Activated CD8-positive, alpha-beta memory T cell treated with anti-CD3 and anti-CD28 coated beads, Interleukin-2, amount 10 ng/mL, durations not matched to agents 7 days and 5 days (primary cell): Measurements from ENCODE around the gene ACVR2A. TPM values are rescaled to one million over a fixed set of nuclear protein-coding genes. Genes with fewer than 3 reads are reported as not detected.

ENCODE experiments used
- ATAC-seq: fragments of 150-1000 bp; cut with Tn5 transposase; one replicate; pipeline ENCODE4 v1.10.0; 2021; ENCODE audit warnings: moderate library complexity
- CTCF ChIA-PET: fragments of 350-600 bp; sonication (Branson Sonifier 250); formaldehyde crosslinking; loops from one replicate; lab custom pipeline; 2021; ENCODE audit warnings: antibody characterized with exemption; lab: Charles Lee
- DNase-seq: peaks from one replicate; pipeline ENCODE4 v3.0.0-alpha.2; 2020
- H3K27ac Mint-ChIP-seq: one replicate; pipeline ENCODE4 v1.8.0; 2021; ENCODE audit warnings: mild to moderate bottlenecking, mixed read lengths
- H3K27me3 Mint-ChIP-seq: one replicate; pipeline ENCODE4 v1.8.0; 2021; ENCODE audit warnings: mixed read lengths
- H3K36me3 Mint-ChIP-seq: one replicate; pipeline ENCODE4 v1.8.0; 2021; ENCODE audit warnings: mild to moderate bottlenecking, mixed read lengths
- H3K4me1 Mint-ChIP-seq: one replicate; pipeline ENCODE4 v1.8.0; 2021; ENCODE audit warnings: mixed read lengths
- H3K4me3 Mint-ChIP-seq: one replicate; pipeline ENCODE4 v1.8.0; 2021; ENCODE audit warnings: mild to moderate bottlenecking, moderate library complexity, mixed read lengths
- H3K9me3 Mint-ChIP-seq: one replicate; pipeline ENCODE4 v1.8.0; 2022; ENCODE audit warnings: low read depth, mixed read lengths
- total RNA-seq, 2 experiments: library from RNA; stranded (reverse); gene quantifications; one replicate each; pipeline ENCODE4 v1.2.3, GENCODE V29; 2021

The ACVR2A gene
- total RNA-seq, 2 experiments from 2014 or later = 1.5 to 1.6 TPM

DNA sequence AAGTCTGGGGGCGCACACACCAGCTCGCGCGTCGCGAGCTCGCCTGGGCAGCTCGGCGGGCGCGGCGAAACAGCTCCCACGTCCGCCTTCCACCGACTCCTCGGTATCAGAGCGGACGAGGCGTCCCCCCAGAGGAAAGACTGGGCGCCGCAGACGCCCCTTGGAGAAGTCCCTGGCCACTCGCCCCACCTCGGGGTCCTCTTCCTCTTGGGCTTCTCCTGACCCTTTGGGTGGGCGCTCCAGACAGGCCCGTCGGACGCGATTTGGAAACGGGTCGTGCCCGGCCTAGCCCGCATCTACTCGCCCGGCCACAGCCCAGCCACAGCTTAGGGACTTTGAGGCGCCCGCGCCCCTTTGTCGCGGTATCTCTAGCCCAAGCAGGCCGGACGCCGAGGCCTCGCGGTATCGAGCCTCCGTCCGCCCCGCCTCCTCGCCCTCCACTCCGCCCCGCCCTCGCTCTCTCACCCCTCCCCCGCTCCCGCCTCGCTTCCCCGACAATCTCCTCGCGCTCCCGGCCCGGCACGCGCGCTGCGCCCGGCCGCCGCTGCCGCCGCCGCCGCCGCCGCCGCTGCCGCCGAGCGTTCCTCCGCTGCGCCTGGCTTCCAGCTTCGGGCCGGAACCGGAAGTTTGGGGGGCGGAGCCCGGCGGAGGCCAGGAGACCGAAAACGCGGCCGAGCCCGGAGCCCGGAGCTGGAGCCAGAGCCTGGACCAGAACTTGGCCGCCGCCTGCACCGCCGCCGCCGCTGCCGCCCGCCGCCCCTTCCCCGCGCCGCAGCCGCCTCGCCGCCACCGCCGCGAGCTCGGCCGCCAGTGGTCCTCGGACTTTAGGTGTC, 749 bp upstream of the ACVR2A start:
- peaks cover 5% of the 10 kb centered on the region for H3K36me3 Mint-ChIP-seq
- no peaks in the 10 kb centered on the region for H3K9me3 Mint-ChIP-seq
- CTCF ChIA-PET = interaction anchor here (0.7 to 1.6 kb wide), 3 partner anchors 13 to 67 kb away, joined by 4 to 5 read pairs (median 4); no protein-coding TSS in a partner anchor
- DNase-seq (peak; percentile 86), ATAC-seq (peak; percentile 91)
- peaks cover 21% of the 10 kb centered on the region for H3K4me1 Mint-ChIP-seq
- H3K4me3 Mint-ChIP-seq = peak overlapping the region; percentile 81
- peak overlapping the region; percentile 52 for H3K27ac Mint-ChIP-seq
- H3K27me3 Mint-ChIP-seq = peaks cover 73% of the 10 kb centered on the region

DNA sequence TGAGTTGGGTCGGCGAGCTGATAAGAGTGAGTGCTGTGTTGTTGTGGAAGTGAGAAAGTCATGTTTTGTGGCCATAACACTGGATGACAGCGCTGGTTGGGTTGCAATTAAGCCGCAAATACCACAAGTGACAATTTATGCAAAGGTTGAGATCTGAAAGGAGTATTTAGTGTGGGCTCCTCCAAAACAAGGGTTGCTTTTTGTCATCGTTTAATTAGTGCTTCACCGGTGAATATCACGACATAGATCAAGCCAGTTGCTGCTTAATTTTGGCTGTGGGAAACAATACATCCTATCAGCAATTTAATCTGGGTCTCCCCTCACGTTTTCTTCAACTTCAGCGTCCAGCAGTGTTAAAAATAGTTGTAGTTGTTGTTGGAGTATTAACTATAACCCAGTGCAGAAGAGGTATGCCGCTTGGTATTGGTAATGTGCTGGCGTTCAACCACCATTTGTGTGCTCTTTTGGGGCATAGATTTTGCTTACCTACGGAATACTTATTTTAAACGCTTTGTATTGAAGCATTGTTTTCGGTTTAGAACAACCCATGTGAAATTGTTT, 662 bp downstream of the ACVR2A start:
- Mint-ChIP-seq H3K27me3 (peaks cover 77% of the 10 kb centered on the region), H3K9me3 (no peaks in the 10 kb centered on the region)
- peak; percentile 64 for DNase-seq

DNA sequence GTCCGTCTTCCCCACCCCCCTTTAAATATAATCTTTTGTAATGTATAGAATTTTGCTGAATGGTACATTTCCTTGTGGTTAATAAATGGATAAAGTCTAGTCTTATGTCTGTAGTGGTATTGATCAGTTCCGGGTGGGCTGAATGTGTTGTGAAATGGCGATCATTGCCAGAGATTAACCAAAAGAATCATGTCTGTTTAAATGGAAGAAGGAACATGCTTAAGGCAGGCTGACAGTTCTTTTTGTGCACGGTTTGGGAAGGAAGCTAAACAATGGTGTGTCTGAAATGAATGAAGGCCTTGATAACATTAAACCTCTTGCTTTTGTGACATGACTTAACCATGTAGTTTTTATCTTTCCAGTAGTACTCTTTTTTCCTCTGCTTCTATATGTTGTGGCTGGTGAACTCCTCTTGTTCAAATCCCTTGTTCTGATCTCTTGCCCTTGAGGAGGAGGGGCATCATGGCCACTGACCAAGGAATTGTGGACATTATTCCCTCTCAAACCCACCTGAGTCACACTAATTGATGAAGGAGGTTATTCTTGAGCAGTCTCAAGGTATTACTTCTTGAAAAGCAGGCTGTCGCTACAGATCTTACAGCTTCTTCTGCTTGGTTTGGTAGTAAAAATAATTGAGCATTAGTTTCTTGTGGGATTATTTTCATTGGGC, 1.7 kb downstream of the ACVR2A start:
- no peak overlapping the region for H3K27ac Mint-ChIP-seq
- peaks cover 5% of the 10 kb centered on the region for H3K36me3 Mint-ChIP-seq
- DNase-seq (no peak), ATAC-seq (no peak)
- peaks cover 25% of the 10 kb centered on the region for H3K4me1 Mint-ChIP-seq
- CTCF ChIA-PET = no interaction called here
- peaks cover 77% of the 10 kb centered on the region for H3K27me3 Mint-ChIP-seq
- no peaks in the 10 kb centered on the region for H3K9me3 Mint-ChIP-seq
- peak overlapping the region; percentile 3 for H3K4me3 Mint-ChIP-seq

More for the DNA sequence above, 662 bp downstream of the ACVR2A start:
- H3K27ac Mint-ChIP-seq = peak overlapping the region; percentile 78
- H3K36me3 Mint-ChIP-seq = peaks cover 5% of the 10 kb centered on the region
- CTCF ChIA-PET = interaction anchor here (0.6 kb wide), 1 partner anchor 472 kb away, joined by 3 read pairs; no protein-coding TSS in a partner anchor
- H3K4me3 Mint-ChIP-seq = peak overlapping the region; percentile 81
- peaks cover 22% of the 10 kb centered on the region for H3K4me1 Mint-ChIP-seq
- peak; percentile 12 for ATAC-seq

DNA sequence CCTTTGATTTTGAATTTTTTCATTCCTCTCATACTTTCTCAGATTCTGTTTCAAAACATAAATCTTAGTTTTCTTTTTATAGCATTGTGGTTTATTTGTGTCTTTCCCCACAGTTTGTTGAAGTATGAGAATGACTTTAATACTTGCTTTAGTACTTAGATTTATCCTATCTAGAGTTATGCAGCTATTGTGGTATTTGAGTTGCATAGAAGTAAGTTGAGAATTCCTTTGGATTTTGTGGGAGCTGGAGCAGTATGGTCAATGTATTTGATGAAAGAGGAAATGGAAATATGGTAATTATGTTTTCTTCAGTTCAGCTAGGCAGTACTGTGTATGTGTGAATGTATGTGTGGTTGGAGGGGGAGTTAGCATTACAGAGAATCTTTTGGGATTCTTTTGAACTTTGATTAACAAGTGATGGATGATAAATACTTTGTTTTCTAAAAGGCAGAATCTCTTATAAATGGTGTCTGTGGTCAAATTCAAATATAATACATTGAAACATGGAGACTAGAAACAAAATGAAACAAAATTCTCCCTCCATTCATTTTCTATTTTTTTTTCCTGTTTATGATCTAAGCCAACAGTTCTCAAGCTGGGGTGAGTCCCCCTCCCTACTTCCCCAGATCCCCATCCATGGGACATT, 3.0 kb downstream of the ACVR2A start:
- peaks cover 69% of the 10 kb centered on the region for H3K27me3 Mint-ChIP-seq
- no peak overlapping the region for H3K27ac Mint-ChIP-seq
- peaks cover 5% of the 10 kb centered on the region for H3K36me3 Mint-ChIP-seq
- ATAC-seq (no peak), DNase-seq (no peak)
- H3K4me3 Mint-ChIP-seq = peak overlapping the region; percentile 8
- peaks cover 25% of the 10 kb centered on the region for H3K4me1 Mint-ChIP-seq
- CTCF ChIA-PET = no interaction called here
- H3K9me3 Mint-ChIP-seq = no peaks in the 10 kb centered on the region

DNA sequence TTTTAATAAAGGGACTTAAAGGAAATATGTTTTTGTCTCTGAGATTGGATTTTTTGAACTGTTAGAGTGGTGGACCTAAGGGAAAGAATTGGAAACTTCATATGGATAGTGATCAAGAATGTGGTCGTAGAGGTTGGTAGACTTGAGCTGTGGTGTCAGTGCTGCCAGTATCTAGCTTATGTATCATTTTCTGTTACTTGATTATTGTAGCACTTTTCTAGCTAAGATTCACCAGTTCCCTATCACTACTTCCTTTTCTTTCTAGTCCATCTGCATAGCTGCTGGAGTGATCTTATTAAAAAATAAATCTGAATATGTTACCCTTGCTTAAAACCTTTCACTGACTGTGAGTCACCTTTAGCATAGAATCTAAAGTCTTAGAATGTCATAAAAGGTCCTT, 6.0 kb downstream of the ACVR2A start:
- ATAC-seq (no peak), DNase-seq (no peak)
- Mint-ChIP-seq H3K4me3 (no peak overlapping the region), H3K27ac (no peak overlapping the region), H3K9me3 (no peaks in the 10 kb centered on the region), H3K36me3 (peaks cover 3% of the 10 kb centered on the region), H3K4me1 (peaks cover 15% of the 10 kb centered on the region), H3K27me3 (peaks cover 53% of the 10 kb centered on the region)
- CTCF ChIA-PET = no interaction called here

DNA sequence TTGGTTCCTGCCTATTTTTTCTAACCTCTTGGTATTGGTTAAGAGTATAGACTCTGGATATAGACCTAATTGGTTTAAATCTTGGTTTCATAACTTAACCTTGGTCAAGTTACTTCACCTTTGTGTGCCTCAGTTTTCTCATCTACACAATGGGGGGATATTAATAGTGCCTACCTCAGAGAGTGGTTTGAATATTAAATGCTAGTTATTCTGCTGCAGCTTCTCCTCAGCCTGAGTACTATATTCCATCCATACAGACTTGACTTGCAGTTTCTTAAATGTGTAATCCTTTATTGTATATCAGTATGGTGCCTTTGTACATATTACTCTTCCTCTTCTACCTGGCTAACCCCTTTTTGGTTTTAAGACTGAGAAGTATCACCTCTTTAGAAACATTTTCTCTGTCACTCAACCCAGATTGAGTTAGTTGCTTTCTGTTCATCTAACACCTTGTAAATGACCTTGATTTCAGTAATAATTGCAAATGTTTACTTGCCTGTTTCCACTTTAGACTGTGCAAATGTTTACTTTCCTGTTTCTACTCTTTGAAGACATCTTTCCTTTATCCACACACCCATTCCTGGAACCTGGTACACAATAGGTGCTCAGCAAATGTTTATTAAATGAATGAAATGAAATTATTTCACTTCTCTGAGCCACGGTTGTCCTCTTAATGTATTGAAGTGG, 6.6 kb downstream of the ACVR2A start:
- Mint-ChIP-seq H3K9me3 (no peaks in the 10 kb centered on the region), H3K27me3 (peaks cover 48% of the 10 kb centered on the region), H3K4me1 (peaks cover 14% of the 10 kb centered on the region), H3K27ac (no peak overlapping the region), H3K36me3 (peaks cover 3% of the 10 kb centered on the region), H3K4me3 (no peak overlapping the region)
- CTCF ChIA-PET = no interaction called here
- ATAC-seq (no peak), DNase-seq (no peak)

DNA sequence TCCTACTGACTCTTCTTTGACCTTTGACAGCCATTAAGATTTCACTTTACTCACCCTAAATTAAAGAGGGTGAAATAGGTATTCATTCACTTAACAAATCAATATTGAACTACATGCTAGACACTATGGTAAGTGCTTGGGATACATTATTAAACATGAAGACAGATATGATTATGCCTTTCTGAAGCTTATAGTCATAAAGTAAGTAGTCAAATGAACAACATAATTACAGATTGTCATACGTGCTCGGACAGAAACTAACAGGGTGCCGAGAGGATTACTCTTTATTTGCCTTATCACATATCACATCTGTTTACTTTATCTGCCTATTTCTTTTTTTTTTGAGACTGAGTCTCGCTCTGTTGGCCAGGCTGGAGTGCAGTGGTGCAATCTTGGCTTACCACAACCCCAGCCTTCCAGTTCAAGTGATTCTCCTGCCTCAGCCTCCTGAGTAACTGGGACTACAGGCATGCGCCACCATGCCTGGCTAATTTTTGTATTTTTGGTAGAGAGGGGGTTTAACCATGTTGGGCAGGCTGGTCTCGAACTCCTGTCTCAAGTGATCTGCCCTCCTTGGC, 9.8 kb downstream of the ACVR2A start:
- CTCF ChIA-PET = no interaction called here
- no peak for DNase-seq
- Mint-ChIP-seq H3K27ac (no peak overlapping the region), H3K36me3 (no peaks in the 10 kb centered on the region), H3K27me3 (peaks cover 28% of the 10 kb centered on the region), H3K4me1 (peaks cover 4% of the 10 kb centered on the region), H3K9me3 (no peaks in the 10 kb centered on the region), H3K4me3 (no peak overlapping the region)
- no peak for ATAC-seq

DNA sequence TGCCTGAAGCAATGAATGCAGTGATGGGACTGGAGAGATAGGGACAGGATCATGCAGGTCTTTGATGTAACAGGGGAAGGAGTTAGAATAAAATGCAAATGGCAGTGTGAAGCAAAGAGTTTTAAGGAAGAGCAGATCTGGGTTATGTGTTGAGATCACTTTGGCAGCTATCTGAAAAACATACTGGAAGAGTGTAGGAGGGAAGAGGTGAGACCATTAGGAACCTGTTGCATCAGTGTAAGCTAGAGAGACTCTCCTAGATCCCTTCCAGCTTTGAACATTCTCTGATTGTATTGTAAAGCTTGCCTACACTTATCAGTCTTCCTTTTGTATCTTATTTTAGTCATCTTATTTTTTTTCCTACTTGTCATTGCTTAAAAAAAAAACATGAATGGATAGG, 10.5 kb downstream of the ACVR2A start:
- CTCF ChIA-PET = no interaction called here
- no peak overlapping the region for H3K4me3 Mint-ChIP-seq
- H3K4me1 Mint-ChIP-seq = peaks cover 4% of the 10 kb centered on the region
- H3K27me3 Mint-ChIP-seq = peaks cover 23% of the 10 kb centered on the region
- H3K36me3 Mint-ChIP-seq = no peaks in the 10 kb centered on the region
- ATAC-seq (no peak), DNase-seq (no peak)
- H3K9me3 Mint-ChIP-seq = no peaks in the 10 kb centered on the region
- no peak overlapping the region for H3K27ac Mint-ChIP-seq

DNA sequence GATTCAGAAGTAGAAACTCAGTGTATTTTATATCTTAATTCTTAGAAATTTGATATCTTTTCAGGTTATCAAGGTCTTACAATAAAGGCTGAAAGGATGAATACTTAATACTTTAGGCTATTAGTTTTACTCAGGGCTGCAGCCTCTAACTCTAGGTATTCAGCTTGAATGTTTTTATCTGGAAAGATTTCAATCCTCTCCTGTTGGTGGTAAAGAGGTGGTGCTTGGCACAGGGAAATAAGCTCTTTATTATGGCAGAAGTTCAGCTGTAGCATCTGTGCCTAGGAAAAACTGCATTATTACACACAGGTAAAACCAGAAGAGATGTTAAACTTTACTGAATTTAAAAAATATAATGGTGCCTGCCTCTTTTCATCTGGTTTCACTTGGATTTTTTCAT, 11.1 kb downstream of the ACVR2A start:
- Mint-ChIP-seq H3K27ac (no peak overlapping the region), H3K27me3 (peaks cover 17% of the 10 kb centered on the region)
- CTCF ChIA-PET = no interaction called here

DNA sequence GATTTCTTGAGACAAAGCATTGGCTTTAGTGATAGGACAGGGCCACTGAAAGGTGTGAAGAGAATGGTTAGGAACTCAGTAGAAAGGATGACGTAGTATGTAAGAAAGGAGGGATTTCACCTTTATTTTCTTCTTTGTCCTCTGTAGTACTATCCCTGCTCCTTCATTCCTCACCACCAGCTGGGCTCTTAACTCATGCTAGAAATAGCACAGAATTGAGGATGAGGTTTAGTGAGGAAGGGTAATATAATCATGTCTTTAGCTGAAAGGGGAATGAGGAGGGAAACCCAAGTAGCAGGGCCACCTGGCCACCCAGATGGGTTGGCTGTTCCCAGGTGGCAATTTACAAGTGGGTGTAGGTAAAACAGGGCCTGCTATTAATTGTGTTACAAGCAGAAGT, 15.2 kb downstream of the ACVR2A start:
- no peak for DNase-seq
- H3K4me3 Mint-ChIP-seq = no peak overlapping the region
- peaks cover 11% of the 10 kb centered on the region for H3K27me3 Mint-ChIP-seq
- CTCF ChIA-PET = no interaction called here
- H3K4me1 Mint-ChIP-seq = no peaks in the 10 kb centered on the region
- ATAC-seq = no peak
- no peaks in the 10 kb centered on the region for H3K36me3 Mint-ChIP-seq
- H3K9me3 Mint-ChIP-seq = no peaks in the 10 kb centered on the region
- no peak overlapping the region for H3K27ac Mint-ChIP-seq

More for the DNA sequence above, 11.1 kb downstream of the ACVR2A start:
- Mint-ChIP-seq H3K4me1 (no peaks in the 10 kb centered on the region), H3K36me3 (no peaks in the 10 kb centered on the region), H3K4me3 (no peak overlapping the region), H3K9me3 (no peaks in the 10 kb centered on the region)
- DNase-seq (no peak), ATAC-seq (no peak)

DNA sequence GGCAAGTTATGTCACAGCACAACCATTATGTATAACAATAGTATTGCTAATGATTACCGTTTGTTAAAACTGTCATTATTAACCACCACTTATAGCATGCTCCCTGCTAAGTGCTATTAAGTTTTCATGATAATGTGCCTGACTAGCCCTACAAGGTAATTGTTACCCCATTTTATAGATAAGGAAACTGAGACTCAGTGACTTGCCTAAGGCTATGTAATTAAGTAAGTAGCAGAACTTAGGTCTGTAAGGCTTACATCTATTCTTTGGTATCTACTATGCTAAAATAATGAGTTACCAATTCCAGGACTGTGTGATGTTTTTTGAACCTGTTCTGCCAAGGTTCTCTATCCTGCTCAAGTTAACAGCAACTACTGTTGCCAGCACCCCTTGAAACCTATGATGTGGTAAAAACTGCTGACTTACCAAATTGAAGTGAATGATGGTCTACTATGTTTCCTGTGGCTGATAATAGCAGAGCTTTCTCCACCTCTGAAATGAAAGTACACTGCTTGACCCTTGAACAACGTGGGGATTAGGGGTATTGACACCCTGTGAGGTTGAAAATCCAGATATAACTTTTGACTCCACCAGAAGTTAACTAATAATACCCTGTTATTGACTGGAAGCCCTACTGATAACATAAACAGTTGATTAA, 18.2 kb downstream of the ACVR2A start:
- H3K4me3 Mint-ChIP-seq = no peak overlapping the region
- no peaks in the 10 kb centered on the region for H3K9me3 Mint-ChIP-seq
- no peak overlapping the region for H3K27ac Mint-ChIP-seq
- no peak for ATAC-seq
- H3K36me3 Mint-ChIP-seq = no peaks in the 10 kb centered on the region
- H3K27me3 Mint-ChIP-seq = peaks cover 5% of the 10 kb centered on the region
- DNase-seq = no peak
- CTCF ChIA-PET = no interaction called here
- H3K4me1 Mint-ChIP-seq = no peaks in the 10 kb centered on the region

DNA sequence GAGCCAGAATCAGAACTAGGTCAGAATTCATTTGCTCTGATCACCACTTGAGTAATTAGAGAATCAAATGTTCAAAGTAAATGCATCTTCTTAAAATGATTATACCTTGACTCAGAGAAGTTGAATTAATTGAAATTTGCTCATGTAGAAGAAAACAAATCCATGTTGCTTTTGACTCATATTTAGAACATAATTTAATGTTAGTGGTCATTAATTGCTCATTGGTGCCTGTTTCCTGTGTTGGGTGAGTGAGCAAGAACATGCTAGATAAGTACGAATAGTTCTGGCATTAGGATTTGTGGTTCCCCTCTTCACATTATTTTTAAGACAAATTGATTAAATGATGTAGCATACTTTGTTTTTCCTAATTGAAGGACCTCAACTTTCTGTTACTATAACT, 19.0 kb downstream of the ACVR2A start:
- ATAC-seq = no peak

More for the DNA sequence above, 19.0 kb downstream of the ACVR2A start:
- Mint-ChIP-seq H3K36me3 (no peaks in the 10 kb centered on the region), H3K9me3 (no peaks in the 10 kb centered on the region), H3K27me3 (peaks cover 5% of the 10 kb centered on the region), H3K27ac (no peak overlapping the region), H3K4me3 (no peak overlapping the region), H3K4me1 (no peaks in the 10 kb centered on the region)
- CTCF ChIA-PET = no interaction called here
- DNase-seq = no peak
